Measurements from ENCODE around the gene CCDC117.

GRCh38 chr22:28779833-28780232, 7.3 kb downstream of the CCDC117 start:
- no peak for TF ChIP-seq CTCF (IDR thresholded peaks at IDR 0.05)
- no peak for TF ChIP-seq EP300 (IDR thresholded peaks at IDR 0.05)
- TF ChIP-seq POLR2A (IDR thresholded peaks at IDR 0.05; ENCODE audit: low read depth): no peak
